HL-60 (cell line): ENCODE results near the gene ATP5MC3.
A peak's percentile ranks its signal among the peaks of the same experiment; 100 is the strongest.

Experiments
- DNase-seq, 2 experiments: peaks; one replicate each; pipeline ENCODE4 v3.0.0-alpha.2; 2010 to 2020; ENCODE audit warnings: low read depth in 1 of 2, low spot score in 1 of 2
- H3K27ac ChIP-seq: fragments of 250-450 bp; sonication (Bioruptor Pico); replicated peaks from 2 replicates; pipeline ENCODE4 v1.5.1; 2020; ENCODE audit warnings: mild to moderate bottlenecking, moderate library complexity
- H3K27me3 ChIP-seq: fragments of 250-450 bp; sonication (Bioruptor Pico); 2 replicates; pipeline ENCODE4 v1.5.1; 2021; ENCODE audit warnings: mild to moderate bottlenecking, moderate library complexity; ENCODE audit not compliant: insufficient read depth, poor library complexity, severe bottlenecking
- H3K4me3 ChIP-seq: replicated peaks from 2 replicates; pipeline ENCODE4 v1.5.1; 2011; ENCODE audit warnings: mild to moderate bottlenecking, control low read depth, low read length; ENCODE audit not compliant: insufficient read depth
- CTCF ChIP-seq: IDR thresholded peaks from one replicate; pipeline ENCODE4 v1.5.1; 2011; ENCODE audit warnings: low read length, control low read depth, inconsistent platforms; ENCODE audit not compliant: insufficient read depth
- GABPA ChIP-seq: IDR thresholded peaks from 2 replicates; pipeline ENCODE4 v1.6.1; 2012; ENCODE audit warnings: low read depth
- POLR2AphosphoS5 ChIP-seq: IDR thresholded peaks from 2 replicates; pipeline ENCODE4 v1.6.1; 2012; ENCODE audit warnings: low read depth
- REST ChIP-seq: IDR thresholded peaks from 2 replicates; pipeline ENCODE4 v1.6.1; 2012; ENCODE audit warnings: low read depth; ENCODE audit not compliant: insufficient replicate concordance
- SPI1 ChIP-seq: IDR thresholded peaks from 2 replicates; pipeline ENCODE4 v1.6.1; 2012; ENCODE audit warnings: low read depth, mild to moderate bottlenecking, borderline replicate concordance

ATP5MC3 gene

GRCh38 chr2:175175896-175176295, 5.6 kb downstream of the ATP5MC3 start:
- H3K27me3 ChIP-seq: no peaks in the 10 kb centered on the region
- DNase-seq: no peak
- no peak overlapping the region for H3K27ac ChIP-seq
- TF ChIP-seq CTCF (no peak), SPI1 (no peak), POLR2AphosphoS5 (no peak), GABPA (no peak), REST (no peak)
- H3K4me3 ChIP-seq: no peak overlapping the region

- DNase-seq: no peak
- Histone ChIP-seq H3K27ac (no peak overlapping the region), H3K4me3 (no peak overlapping the region), H3K27me3 (no peaks in the 10 kb centered on the region)
- TF ChIP-seq POLR2AphosphoS5 (no peak), GABPA (no peak), REST (no peak), SPI1 (no peak), CTCF (no peak)
These were observed 6.2 kb downstream of the ATP5MC3 start for GRCh38 chr2:175175320-175175719.

GRCh38 chr2:175170659-175171304, 10.7 kb downstream of the ATP5MC3 start:
- TF ChIP-seq POLR2AphosphoS5 (no peak), SPI1 (no peak), CTCF (no peak), REST (no peak), GABPA (no peak)
- Histone ChIP-seq H3K27ac (no peak overlapping the region), H3K4me3 (no peak overlapping the region), H3K27me3 (no peaks in the 10 kb centered on the region)
- peak in 1 of 2 experiments; percentile 2 for DNase-seq
